SKM-1 (cell line): ENCODE measurements around the gene PRTN3.
A peak's percentile ranks its signal among the peaks of the same experiment; 100 is the strongest.
"Not testable (repeated sequence)": the region's sequence is repeated elsewhere in the genome, so short reads cannot be mapped to it uniquely, and the experiment has no call there.

Source experiments
- DNase-seq: peaks from one replicate; lab custom pipeline; 2025; ENCODE audit not compliant: unreplicated experiment; lab: John Stamatoyannopoulos, UW

PRTN3 gene

DNA sequence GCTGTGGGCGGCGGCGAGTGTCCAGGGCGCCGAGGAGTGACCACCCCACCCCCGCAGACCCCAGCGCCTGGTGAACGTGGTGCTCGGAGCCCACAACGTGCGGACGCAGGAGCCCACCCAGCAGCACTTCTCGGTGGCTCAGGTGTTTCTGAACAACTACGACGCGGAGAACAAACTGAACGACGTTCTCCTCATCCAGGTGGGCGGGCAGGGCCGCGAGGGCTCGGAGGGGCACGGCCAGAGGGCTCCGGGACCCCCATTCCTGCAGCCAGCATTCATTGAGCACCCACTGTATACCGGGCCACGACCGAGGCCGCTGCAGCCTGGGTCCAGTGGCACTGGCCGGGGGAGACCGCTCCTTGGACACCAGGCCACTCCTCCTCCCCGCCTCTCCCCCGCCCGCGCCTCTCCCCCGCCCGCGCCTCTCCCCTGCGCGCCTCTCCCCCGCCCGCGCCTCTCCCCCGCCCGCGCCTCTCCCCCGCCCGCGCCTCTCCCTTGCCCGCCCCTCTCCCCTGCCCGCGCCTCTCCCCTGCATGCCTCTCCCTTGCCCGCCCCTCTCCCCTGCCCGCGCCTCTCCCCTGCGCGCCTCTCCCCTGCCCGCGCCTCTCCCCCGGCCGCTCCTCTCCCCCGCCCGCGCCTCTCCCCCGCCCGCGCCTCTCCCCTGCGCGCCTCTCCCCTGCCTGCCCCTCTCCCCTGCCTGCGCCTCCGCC is 3.2 kb downstream of the PRTN3 start:
- DNase-seq: no peak

DNA sequence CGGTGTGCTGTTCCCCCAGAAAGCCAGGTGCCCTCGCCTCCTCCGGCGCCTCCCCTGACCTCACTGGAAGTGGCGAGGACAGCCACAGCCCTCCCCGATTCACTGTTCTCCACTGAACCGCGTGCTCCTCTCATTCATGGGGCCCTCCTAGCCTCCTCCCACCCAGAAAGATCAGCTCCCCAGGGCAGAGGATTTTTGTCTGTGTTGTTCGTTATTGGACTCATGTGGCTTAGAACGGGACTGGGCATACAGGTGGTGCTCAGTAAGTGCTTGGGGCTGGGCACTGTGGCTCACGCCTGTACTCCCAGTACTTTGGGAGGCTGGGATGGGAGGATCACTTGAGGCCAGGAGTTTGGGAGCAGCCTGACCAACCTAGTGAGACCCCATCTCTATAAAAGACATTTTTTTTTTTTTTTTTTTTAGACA is 3.8 kb downstream of the PRTN3 start:
- no peak for DNase-seq

DNA sequence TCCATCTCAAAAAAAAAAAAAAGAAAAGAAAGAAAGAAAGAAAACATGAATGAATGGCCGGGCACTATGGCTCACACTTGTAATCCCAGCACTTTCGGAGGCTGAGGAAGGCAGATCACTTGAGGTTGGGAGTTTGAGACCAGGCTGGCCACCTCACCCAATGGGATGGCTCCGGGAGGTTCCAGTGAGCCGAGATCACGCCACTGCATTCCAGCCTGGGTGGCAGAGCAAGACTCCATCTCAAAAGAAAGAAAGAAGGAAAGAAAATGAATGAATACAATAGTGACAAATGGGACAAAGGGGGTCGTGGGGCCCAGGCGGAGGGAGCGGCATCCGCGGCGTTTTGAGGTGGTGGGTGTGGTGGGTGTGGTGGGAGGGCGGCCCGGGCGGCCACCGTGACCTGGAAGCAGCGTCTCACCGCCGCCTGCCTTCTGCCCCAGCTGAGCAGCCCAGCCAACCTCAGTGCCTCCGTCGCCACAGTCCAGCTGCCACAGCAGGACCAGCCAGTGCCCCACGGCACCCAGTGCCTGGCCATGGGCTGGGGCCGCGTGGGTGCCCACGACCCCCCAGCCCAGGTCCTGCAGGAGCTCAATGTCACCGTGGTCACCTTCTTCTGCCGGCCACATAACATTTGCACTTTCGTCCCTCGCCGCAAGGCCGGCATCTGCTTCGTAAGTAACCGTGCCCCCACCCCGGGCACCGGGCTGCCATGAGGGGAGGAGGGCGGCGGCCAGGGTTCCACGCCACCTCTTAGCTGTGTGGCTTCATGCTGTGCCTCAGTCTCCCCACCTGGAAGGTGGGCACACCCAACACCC is 5.1 kb downstream of the PRTN3 start:
- no peak for DNase-seq

DNA sequence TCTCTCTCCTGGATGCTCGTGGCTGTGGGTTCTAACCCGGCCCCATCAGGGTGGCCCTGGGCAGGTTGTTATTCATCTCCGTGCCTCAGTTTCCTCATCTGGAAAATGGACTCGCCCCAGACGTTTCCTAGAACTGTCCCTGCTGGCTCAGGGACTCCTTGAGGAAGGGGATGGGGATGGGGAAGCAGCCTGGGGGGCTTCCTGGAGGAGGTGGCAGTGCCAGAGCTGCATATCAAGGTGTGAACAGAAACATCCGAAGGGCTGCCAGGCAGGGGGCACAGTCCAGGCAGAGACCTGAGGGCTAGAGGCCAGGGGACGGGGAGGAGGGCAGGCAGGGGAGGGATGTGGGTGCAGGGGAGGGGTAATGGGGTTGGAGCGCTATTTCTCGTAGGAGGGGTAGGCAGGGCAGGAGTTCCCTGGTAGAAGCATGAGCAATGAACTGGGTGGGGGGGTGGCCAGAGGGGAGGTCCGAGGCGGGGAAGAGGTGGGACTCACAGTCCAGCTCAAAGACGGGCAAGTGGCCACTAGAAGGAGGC is 7.7 kb downstream of the PRTN3 start:
- DNase-seq: peak; percentile 70

DNA sequence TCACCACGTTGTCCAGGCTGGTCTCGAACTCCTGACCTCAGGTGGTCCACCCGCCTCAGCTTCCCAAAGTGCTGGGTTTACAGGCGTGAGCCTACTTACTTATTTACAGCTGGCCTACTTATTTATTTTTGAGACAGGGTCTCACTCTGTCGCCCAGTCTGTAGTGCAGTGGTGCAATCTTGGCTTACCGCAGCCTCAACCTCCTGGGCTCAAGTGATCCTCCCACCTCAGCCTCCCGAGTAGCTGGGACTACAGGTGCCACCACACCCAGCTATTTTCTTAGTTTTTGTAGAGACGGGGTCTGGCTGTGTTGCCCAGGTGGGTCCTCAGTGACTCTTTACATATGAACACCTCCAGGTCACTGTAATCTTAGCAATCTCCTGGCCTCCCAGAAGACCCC is 8.4 kb downstream of the PRTN3 start:
- not testable (repeated sequence) for DNase-seq

DNA sequence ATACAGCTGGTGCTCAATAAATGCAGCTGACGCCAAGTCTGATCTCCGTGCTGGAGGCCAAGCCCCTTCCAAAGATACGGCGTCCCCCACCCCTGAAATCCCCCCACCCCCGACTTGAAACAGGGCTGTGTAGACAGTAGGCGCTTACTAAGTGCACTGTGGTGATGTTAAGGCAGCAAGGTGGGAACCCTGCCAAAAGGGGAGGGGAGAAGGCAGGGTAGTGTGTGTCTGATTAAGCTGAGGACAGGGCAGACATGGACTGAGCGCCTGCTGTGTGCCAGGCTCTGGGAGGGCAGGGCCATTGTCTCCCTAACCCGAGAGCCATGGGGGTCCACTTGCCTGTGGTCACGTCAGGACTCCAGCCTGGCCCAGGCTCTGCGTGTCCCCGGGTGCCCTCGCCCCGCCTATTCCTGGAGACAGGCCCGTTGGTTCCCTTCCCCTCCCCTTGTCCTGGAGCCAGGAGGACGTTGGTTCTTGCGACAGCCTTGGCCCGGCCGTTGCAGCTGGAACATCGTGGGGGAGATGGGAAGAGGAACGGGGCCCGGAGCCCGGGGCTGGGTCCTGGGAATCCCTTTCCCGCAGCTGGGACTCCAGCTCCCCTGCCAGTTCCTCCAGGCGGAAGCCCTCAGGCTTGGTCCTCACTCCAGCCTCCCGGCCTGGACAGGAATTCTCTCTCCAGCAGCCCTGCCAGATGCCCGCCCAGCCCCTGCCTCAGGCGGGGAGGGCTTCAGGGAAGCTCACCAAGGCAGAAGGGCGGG is 9.6 kb downstream of the PRTN3 start:
- DNase-seq: no peak

DNA sequence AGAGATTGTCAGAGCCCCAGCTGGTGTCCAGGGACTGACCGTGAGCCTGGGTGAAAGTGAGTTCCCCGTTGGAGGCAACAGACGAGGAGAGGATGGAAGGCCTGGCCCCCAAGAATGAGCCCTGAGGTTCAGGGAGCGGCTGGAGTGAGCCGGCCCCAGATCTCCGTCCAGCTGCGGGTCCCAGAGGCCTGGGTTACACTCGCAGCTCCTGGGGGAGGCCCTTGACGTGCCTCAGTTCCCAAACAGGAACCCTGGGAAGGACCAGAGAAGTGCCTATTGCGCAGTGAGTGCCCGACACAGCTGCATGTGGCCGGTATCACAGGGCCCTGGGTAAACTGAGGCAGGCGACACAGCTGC is 10.2 kb downstream of the PRTN3 start:
- DNase-seq: no peak

DNA sequence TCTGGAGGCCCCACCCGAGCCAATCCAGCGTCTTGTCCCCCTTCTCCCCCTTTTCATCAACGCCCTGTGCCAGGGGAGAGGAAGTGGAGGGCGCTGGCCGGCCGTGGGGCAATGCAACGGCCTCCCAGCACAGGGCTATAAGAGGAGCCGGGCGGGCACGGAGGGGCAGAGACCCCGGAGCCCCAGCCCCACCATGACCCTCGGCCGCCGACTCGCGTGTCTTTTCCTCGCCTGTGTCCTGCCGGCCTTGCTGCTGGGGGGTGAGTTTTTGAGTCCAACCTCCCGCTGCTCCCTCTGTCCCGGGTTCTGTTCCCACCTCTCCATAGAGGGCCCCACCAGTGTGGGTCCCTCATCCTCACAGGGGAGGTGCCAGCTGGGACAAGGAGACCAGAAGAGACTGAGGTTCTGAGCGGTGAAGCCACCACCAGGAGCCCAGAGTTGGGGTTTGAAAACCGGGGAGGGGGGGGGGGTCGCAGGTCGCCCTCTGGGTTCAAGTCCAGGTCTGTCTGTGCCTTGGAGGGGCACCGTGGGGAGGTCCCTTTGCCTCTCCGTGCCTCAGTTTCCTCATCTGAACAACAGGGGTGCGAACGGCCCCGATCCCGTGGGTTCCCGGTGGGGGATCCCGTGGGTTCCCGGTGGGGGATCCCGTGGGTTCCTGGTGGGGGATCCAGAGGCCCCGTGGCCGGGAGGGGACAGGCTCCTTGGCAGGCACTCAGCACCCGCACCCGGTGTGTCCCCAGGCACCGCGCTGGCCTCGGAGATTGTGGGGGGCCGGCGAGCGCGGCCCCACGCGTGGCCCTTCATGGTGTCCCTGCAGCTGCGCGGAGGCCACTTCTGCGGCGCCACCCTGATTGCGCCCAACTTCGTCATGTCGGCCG is 11.6 kb downstream of the PRTN3 start, which contains the start of gene ELANE:
ELANE (plus strand) TSS at position 168 of the 878 bp plus-strand sequence; CDS start at position 194, 26 bp downstream.
- DNase-seq: no peak

DNA sequence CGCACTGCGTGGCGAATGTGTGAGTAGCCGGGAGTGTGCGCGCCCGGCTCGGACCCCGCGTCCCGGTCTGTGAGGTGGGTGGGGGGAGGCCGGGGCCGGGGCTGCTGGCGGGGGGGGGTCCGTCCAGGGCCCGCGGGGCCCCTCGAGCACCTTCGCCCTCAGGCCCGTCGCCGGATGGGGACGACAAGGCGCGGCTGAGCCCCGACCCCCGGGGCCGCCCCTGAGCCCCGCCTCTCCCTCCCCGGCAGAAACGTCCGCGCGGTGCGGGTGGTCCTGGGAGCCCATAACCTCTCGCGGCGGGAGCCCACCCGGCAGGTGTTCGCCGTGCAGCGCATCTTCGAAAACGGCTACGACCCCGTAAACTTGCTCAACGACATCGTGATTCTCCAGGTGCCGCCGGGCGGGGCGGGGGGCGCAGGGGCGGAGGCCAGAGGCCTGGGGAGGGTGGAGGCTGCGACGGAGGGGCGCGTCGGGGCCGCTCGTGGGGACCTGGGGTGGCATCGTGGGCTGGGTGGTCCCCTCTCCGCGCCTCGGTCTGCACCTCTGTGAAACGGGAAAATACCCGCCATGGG is 12.3 kb downstream of the PRTN3 start:
- no peak for DNase-seq

DNA sequence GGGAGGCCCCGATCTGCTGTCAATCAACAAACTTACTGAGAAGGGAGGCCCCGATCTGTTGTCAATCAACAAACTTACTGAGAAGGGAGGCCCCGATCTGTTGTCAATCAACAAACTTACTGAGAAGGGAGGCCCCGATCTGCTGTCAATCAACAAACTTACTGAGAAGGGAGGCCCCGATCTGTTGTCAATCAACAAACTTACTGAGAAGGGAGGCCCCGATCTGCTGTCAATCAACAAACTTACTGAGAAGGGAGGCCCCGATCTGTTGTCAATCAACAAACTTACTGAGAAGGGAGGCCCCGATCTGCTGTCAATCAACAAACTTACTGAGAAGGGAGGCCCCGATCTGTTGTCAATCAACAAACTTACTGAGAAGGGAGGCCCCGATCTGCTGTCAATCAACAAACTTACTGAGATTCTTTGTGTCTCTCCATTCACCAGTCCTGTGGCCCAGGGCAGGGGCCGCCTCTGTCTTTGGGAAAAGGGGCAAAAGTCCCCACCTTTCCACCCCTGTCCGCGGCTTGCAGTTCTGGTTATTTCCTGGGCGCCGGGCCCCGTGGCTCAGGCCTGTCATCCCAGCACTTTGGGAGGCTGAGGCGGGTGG is 12.9 kb downstream of the PRTN3 start:
- not testable (repeated sequence) for DNase-seq

DNA sequence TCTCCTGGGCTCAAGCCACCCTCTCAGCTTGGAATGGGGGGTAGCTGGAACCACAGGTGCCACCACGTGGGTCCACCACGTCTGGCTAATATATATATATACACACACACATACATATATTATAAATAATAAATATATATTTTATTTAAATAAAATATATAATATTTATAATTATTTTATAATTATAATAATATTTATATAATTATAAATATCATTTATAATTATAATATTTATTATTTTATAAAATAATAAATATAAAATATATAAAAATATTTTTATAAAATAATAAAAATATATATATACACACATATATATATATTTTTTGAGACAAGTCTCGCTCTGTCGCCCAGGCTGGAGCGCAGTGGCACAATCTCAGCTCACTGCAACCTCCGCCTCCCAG is 13.8 kb downstream of the PRTN3 start:
- DNase-seq: no peak

DNA sequence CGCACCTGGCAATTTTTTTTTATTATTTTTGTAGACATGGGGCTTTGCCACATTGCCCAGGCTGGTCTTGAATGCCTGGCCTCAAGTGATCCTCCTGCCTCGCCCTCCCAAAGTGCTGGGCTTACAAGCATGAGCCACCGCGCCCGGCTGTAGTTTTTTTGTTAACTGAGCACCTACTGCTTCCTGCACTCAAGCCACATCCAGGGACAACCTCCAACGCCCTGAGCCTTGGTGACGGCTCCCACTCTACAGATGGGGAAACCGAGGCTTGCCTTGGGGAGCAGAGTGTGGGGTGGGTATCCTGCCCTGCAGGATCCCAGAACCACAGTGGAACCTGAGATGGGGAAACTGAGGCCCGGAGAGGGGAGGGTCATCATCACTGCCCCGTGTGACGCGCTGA is 14.3 kb downstream of the PRTN3 start:
- no peak for DNase-seq

DNA sequence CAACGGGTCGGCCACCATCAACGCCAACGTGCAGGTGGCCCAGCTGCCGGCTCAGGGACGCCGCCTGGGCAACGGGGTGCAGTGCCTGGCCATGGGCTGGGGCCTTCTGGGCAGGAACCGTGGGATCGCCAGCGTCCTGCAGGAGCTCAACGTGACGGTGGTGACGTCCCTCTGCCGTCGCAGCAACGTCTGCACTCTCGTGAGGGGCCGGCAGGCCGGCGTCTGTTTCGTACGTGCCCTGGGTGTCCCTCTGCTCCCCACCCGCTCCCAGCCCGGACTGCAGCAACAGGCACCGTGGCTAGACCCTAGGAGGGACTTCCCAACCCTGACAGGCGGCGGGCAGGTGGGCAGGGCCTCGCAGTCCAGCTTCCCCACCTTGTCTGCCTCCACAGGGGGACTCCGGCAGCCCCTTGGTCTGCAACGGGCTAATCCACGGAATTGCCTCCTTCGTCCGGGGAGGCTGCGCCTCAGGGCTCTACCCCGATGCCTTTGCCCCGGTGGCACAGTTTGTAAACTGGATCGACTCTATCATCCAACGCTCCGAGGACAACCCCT is 14.8 kb downstream of the PRTN3 start:
- no peak for DNase-seq

DNA sequence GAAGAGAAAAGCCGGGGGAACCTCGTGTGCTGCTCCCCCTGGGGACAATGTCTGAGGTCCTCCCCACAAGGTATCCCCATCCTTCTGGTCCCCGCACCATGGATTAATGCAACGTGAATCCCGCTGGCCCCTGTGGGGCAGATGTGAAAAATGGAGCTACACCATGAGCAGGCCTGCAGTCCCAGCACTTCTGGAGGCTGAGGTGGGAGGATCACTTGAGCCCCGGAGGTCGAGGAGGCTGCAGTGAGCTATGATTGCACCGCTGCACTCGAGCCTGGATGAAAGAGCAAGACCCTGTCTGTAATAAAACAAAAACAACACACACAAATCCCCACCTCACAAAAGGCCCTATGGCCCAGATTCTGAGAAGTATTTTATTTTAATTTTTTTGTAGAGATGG is 17.5 kb downstream of the PRTN3 start:
- DNase-seq: no peak

DNA sequence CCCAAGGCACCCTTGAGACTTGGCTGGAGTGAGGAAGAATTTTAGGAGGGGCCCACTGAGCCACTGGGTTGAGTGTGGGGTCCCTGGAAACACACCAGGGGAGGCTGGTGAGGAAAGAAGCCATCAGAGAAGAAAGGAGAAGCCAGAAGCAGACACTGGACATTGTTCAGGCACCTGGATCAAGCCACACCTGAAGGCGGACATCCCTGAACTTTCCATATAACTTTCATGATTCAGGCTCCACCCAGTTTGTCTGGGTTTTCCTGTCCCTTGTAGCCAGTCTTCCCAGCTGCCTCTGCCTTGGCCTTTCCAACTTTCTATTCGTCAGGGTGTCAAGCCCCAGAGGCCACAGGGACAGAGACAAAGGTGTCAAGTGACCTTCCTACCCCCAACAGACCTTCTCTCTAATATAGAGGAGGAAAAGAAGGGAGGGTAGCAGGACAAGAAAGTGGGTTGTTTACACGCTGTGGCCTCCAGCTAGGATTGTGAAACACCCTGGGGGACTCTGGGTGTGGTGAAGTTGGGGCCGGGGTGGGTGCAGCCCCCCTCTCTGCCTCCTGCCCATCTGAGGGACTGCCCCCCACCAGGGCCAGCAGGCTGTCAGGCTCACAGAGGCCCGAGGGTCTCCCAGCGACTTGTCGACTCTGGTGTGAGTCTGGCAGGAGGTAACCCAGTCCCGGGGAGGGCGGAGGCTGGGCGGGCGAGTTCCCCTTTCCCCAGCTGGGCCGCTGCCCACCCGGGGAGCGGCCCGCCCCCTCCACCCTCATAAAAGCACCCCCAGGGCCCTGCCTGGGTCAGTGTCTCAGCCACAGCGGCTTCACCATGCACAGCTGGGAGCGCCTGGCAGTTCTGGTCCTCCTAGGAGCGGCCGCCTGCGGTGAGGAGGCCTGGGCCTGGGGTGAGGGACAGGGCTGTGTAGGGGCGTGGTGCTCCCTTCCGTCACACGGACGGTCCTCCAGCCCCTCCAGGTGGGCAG is 18.4 kb downstream of the PRTN3 start, which contains the start of gene CFD:
CFD (plus strand) TSS at position 797 of the 976 bp plus-strand sequence; CDS start at position 823, 26 bp downstream.
- no peak for DNase-seq

DNA sequence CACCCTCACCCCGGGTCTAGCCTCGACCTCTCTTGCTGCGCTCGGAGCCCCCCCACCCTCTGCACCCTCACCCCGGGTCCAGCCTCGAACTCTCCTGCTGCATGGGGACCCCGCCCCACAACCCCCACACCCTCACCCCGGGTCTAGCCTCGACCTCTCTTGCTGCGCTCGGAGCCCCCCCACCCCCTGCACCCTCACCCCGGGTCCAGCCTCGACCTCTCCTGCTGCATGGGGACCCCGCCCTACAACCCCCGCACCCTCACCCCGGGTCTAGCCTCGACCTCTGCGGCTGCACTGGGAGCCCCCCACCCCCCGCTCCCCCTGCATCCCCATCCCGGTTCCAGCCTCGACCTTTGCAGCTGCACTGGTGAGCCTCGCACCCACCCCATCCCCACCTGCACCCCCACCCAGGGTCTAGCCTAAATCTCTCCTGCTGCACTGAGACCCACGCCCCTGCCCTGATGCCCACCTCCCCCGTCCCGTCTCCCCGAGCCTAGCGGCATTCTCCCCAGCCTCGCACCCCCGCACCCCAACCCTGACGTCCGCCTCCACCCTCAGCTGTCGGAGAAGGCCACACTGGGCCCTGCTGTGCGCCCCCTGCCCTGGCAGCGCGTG is 20.4 kb downstream of the PRTN3 start:
- no peak for DNase-seq

DNA sequence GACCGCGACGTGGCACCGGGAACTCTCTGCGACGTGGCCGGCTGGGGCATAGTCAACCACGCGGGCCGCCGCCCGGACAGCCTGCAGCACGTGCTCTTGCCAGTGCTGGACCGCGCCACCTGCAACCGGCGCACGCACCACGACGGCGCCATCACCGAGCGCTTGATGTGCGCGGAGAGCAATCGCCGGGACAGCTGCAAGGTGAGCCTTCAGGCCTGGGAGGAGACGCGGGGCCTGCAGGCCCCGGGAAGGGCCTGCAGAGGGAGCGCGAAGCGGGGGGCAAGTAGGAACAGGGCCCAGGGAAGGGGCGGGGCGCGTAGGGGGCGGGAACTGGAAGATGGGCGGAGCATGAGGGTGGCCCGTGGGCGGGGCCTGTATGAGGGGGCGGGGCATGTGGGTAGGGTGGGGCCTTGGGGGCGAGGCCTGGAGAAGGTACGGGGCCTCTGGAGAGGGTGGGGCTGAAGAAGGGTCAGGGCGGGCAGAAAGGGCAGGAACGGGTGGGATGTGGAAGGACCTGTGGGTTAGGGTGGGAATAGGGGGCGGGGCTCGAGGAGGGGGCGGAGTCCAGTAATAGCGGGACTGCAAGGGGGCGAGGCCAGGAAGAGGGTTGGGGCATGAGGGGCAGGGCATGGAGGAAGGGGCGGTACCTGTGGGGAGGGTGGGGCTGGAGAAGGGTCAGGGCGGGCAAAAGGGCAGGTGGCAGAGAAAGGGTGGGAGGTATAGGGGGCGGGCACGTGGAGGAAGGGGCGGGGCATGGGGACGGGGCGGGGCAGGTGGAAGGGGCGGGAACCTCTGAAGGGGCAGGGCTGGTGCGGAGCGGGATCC is 21.2 kb downstream of the PRTN3 start:
- DNase-seq: peak; percentile 54
